DMS79 treated with DMSO at 0.1 percent for 48 hours (cell line): ENCODE measurements around the gene DPP10.

Experiments
- DNase-seq: peaks from one replicate; lab custom pipeline; 2025; lab: John Stamatoyannopoulos, UW

DPP10 gene

GRCh38 chr2:115739574-115739973 is 1297.1 kb downstream of the DPP10 start:
- no peak for DNase-seq

- no peak for DNase-seq
Measured at GRCh38 chr2:115746151-115746550, 1303.7 kb downstream of the DPP10 start.

DNA sequence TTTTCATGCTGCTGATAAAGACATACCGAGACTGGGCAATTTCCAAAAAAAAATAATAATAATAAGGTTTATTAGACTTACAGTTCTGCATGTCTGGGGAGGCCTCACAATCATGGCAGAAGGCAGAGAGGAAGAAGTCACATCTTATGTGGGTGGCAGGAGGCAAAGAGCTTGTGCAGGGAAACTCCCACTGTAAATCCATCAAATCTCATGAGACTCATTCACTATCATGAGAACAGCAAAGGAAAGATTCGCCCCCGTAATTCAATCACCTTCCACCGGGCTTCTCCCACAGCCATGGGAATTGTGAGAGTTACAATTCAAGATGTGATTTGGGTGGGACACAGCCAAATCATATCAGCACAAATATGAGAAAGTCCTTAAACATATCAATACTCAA is 1314.8 kb downstream of the DPP10 start:
- DNase-seq: no peak

- DNase-seq: no peak
Measured at GRCh38 chr2:115763601-115764000, 1321.2 kb downstream of the DPP10 start.

DNA sequence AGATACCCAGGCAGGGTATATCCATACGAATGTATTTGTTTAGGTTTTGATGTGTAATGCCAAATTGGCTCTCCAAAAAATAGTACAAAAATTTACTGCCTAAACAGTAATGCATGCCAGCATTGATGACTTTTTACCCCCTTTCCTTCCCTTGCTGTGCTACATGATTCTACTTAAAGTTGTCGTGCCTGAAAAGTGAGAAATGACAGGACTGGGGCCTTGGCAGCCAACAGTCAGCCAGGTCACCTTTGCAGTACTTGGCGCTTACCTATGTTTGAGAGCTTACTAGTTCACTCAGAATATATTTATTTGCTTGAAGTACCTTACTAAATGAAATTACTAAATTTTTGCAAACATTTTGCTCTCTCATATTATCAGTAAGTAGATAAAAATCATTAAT is 1329.1 kb downstream of the DPP10 start:
- DNase-seq: no peak

DNA sequence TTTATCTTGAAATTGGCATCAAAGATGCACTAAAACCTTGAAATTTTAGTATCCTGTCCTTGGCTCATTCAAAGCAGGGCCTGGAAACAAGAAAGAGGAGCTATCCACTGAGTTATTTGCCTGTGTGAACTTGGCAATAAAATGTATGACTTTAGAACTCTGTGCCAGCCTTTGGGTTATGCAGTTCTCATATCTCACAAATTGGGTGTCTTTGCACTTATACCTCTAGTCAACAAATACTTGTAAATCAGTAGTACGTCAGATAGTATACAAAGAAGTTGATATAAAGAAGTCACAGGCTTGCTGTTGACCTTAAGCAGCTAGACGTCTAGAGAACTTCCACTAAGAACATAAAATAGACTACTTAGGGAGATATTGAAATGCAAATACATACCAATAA is 1331.9 kb downstream of the DPP10 start:
- no peak for DNase-seq

GRCh38 chr2:115779085-115779632 is 1336.7 kb downstream of the DPP10 start:
- no peak for DNase-seq

DNA sequence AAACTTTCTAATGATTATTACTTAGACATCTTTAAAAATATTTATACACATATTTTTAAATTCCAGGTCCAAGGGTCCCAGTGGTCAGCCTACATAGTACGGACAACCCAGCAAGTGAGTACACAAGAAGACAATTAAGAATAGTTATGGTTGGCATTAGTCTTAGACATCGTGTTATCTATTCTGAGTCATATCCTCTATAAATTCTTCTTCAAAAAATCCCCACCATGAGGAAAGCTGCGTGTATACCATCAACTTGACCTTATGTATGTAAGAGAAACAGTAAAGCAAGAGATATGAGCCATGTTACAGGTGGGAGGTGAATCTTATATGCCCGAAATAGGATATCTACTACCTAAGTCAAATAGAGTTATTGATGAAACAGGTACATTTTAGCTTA is 1339.8 kb downstream of the DPP10 start:
- no peak for DNase-seq

DNA sequence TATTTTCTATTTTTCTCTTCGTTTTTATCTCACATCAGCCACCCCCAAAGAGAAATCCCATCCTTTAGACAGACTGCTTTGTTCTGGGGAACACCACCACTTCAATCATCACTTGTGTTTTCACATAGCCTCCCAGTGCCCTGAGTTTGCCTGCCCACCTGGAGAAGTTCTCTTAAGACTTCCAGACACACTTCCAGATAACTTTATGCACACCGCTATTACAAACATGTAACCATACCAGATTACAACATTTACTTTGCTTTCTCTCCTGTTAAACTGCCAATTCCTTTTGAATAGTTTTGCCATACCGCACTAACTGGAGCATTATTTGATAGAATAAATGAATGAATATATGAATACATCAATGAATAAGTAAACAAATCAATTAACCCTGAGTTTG is 1353.6 kb downstream of the DPP10 start:
- DNase-seq: no peak

GRCh38 chr2:115807276-115807675 is 1364.8 kb downstream of the DPP10 start:
- DNase-seq: no peak

DNA sequence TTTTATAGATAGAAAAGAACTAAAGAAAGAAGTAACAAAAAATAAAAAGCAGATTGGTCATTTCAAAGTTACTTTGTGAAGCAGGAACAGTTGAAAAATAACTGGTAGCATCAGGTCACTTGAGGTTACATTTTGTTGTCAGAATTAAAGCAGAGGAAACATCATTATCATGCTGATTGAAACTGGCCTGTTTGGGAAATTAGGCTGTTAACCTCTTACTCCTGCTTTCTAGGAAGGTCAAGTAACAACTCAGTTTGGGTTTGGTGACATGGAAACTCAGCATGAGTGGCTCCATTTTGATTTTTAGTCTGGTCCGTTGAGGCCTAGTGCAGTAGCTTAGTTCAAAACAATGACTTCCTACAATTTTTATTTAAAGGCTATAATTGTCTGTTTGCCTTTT is 1383.5 kb downstream of the DPP10 start:
- no peak for DNase-seq

DNA sequence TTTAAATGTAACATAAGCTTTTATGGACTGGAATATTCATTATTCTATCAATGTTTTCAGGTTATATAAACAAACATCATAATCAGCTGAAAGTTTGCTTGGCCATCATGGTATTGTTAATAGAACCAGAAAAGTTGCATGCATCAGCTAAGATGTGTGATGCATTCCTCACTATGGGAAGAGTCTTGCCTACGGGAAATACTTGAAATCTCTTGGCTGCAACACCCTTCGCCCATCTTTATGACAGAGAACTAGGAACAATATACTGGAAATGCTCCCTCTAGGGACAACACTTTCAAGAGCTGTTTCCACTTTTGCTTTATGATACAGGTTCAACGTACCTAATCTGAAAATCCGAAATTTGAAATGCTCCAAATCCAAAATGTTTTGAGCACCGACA is 1390.8 kb downstream of the DPP10 start:
- no peak for DNase-seq

GRCh38 chr2:115838539-115838938 is 1396.1 kb downstream of the DPP10 start:
- no peak for DNase-seq

DNA sequence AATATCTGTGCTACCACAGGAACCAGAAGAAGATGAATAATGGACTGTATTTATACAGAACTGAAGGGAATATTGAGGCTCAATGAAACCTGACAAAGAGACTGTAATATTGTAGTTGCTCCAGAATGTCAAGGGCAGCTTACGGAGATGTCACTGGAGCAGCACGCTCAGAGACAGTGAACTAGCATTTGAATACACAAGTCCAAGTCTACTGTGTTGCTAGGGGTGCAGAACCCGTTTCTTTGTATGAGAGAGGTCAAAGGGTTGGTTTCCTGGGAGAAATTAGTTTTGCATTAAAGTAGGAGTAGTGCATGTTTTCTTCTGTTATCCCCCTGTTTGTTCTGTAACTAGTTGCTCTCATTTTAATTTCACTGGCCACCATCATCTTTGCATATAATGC is 1399.9 kb downstream of the DPP10 start:
- no peak for DNase-seq

- DNase-seq: no peak
Measured at GRCh38 chr2:115848192-115848591, 1405.8 kb downstream of the DPP10 start.

DNA sequence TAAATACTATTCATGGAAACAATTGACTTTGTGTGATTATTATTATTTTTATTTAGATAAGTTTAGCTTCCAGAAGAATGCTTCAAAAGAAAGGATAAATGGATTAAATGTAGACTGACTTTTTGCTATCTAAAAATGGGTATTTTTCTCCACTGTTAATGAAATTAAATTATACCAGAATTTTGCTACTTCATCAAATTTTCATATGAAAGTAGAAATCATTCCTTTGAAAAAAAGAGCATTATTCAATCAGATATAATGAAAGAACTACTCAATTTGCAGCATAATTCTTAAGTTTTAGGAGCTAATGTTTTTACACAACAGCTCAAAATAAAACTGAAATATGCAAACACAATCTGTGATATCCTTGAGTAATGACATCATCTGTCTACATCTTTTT is 1424.6 kb downstream of the DPP10 start:
- DNase-seq: no peak

GRCh38 chr2:115874427-115874826 is 1432.0 kb downstream of the DPP10 start:
- DNase-seq: no peak

DNA sequence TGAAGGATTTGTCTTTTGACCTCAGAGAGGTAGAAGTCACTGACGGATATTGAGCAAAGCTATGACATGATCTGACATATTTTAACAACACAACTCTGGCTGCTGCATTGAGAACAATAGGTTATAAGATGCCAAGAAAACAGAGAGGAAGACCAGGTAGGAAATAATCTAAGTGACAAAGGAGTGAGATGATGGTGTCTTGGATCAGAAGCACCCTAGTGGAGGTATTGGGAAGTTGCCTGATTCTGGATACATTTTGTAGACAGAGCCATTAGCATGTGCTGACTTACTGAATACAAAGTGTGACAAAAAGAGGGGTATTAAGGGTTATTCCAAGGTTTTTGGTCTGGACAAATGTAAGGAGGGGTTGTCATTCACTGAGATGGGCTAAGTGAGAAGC is 1438.1 kb downstream of the DPP10 start:
- DNase-seq: no peak

DNA sequence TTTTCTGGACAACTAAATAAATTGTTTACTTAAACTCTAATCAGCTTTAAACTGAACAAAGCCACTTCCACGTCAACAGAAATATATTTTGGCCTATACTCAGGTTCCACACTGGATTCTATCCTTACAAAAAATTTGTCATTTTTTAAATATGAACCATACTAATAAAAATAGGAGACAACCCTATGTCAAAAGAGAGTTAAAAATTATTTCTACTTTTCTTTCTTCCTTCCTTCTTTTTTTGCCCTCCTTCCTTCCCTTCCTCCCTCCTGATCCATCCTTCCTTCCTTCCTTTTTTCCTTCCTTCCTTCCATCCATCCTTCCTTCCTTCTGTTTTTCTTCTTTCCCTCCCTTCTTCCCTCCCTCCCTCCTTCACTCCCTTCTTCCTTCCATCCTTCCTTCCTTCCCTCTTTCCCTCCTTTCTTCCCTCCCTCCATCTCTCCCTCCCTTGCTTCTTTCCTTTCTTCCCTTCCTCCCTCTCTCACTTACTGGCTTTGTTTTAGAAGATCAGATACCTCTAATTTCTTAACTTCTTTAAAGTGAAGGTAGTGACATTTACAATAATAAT is 1444.9 kb downstream of the DPP10 start:
- DNase-seq: no peak
